Activated CD8-positive, alpha-beta memory T cell treated with anti-CD3 and anti-CD28 coated beads, Interleukin-2, amount 50 U/mL, for 1 hour (primary cell): ENCODE results near the gene ZNF584.

Experiments used
- DNase-seq: peaks from one replicate; pipeline ENCODE4 v3.0.0-alpha.2; 2020; ENCODE audit errors: extremely low read depth

ZNF584 gene

DNA sequence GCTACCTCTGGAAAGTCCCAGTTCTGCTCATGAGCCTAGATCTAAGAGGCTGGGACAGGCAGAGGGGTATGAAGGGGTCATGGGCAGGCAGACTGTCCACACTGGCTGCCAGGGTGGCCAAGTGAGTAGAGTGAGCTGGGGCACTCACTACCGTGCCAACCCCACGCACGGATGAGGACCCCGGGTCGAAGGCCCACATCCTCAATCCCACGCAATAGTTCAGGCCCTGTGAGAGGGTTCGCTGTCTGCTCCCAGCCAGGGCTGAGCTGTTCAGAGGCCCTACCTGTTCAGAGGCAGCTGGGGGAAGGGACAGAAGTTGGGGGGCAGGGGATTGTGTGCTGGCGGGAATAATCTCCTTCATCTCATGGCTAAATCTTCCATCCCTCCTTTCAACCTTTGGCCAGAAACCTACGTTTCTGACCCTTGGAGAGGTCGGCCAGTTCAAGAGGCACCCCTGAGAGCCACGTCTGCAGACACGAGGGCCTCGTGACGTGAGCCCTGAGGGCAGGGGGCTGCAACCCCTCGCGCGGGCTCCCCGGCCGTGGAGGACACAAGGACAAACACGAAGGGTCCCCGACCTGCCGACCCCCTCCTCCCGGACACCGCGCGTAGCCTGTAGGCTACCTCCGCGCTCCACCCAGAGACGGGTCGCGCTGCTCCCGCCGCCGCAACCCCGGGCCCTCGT lies 22.4 kb upstream of the ZNF584 start:
- no peak for DNase-seq

DNA sequence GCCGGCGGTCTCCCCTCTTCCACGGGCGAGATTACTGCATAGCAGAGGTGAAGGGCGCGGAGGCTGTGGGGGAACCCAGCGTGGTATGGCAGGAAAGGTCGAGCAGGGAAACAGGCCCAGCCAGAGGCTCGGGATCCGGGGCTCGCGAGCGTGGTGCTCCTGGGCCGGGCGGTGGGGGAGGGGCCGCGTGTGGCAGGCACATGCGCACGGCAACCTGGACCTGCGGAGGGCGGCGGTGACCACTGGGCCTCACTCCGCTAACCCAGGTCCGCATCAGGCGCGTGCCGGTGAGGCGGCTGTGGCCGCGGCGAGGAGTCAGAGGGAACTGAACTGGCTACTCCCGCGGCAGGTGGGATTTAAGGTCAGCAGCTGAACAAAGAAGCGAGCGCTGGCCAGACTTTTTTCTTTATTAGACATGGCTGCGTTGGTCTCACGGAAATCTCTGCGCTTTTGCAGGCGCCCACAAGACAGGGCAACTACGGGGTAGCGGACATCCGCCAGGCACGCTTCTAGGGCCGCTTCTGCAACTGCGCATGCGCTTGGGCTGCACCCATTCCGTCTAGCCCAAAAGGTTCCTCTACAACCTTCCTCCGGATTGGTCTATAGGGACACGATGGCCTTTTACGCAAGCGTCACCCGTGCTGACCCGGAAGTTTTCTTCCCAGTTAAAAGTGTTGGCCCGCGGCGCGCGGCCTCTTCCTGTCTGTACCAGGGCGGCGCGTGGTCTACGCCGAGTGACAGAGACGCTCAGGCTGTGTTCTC lies 21.7 kb upstream of the ZNF584 start, which contains the start of gene RPS5:
RPS5 (plus strand) TSS at position 694 of the 762 bp plus-strand sequence. CDS start 869 bp downstream, outside the sequence.
- peak; percentile 93 for DNase-seq

DNA sequence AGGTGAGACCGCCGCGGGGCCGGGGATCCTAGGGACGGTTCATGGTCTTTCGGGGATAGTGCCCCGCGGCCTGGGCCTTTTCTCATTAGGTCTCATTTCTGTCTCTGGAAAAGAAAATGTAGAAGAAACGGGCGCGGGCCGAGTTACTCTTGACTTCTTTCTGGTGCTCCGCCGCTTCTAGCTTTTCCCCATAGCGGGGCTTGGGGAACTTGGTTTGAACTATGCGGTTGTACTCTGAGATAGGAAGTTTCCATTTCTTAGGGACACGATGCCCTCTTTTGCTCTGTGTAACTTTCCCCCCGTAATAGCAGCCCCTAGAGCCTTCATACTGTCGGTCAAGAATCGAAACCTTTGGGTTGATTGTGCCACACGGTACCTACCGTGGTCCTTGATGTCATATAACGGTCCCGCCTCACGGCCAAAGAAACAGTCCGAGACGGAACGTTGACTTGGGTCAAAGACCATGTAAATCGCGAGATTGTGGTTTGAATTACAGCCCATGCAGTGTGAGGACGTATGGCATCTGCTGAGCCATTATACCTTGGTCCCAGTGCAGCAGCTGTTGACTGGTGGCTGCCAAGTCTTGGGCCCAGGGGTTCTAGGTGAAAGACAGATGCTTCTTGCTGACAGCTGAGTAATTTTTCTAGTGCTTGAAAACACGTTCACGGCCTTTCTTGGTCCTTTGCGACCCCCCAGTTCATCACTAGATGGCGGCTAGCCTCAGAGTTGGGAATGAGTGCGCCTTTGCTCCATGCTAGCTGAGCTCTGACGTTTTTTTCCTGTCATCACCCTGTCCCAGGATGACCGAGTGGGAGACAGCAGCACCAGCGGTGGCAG lies 20.9 kb upstream of the ZNF584 start:
- DNase-seq = no peak

DNA sequence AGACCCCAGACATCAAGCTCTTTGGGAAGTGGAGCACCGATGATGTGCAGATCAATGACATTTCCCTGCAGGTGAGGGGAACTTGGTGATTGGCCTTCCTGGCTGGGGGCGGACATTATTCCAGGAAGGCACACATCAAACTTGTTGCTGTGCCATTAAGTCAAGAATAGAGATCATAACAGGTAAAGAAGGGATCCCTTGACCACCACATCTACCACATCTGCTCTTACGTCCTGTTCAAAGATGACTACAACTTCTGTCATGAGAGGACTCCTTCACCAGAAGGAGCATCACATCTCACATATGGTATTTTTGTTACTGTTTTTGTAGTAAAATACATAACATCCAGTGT lies 20.3 kb upstream of the ZNF584 start:
- DNase-seq = no peak

DNA sequence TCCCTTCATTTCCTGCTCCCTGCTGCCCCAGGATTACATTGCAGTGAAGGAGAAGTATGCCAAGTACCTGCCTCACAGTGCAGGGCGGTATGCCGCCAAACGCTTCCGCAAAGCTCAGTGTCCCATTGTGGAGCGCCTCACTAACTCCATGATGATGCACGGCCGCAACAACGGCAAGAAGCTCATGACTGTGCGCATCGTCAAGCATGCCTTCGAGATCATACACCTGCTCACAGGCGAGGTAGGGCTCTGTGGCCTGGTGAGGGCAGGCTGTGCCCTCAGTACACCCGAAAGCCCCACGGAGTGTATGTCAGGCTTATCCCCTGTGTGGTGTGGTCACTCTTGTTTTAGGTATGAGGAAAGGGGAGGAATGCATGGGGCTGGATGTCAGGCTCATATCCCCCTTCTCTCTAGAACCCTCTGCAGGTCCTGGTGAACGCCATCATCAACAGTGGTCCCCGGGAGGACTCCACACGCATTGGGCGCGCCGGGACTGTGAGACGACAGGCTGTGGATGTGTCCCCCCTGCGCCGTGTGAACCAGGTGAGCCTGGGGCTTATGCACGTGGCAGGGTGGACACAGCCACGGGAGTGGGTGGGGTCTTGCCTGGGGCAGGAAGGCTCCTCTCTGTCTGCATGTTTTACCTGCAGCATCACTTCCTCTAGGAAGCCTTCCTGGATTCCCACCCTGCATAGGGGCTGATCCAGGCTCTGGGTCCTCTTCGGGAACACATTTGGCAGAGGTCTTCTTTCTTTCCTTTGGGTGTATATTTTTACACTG lies 15.3 kb upstream of the ZNF584 start:
- no peak for DNase-seq

DNA sequence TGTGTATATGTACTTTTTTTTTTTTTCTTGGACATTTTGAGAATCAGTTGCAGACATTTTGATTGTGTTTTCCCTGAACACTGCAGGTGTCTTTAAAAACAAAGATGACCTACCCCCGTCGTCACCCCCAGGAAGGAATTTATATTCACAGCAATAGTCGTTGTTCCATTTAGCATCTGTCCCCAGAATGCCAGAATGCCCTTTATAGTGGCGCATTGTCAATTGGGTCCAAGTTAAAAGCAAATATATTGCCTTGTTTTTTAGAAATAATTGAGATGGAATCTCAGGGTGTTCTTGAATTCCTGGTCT lies 14.8 kb upstream of the ZNF584 start:
- DNase-seq = no peak

DNA sequence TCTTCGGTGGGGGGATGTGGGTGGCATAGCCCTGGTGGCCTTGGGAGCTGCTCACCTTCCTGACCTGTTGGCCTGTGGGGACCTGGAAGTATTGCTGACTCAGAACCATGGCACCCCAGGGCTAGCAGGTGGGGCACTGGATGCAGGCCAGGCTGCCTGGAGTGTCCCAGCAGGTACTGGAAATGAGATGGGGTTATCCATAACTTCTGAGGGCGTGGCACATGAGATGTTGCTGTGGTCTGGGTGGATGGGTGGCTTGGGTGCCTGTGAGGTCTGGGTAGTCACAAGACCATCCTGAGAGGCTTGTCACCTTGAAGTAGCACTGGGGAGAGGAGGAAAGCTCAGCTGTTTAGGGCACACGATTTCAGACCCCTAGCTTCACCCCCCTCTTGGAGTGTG lies 13.6 kb upstream of the ZNF584 start:
- DNase-seq = no peak

DNA sequence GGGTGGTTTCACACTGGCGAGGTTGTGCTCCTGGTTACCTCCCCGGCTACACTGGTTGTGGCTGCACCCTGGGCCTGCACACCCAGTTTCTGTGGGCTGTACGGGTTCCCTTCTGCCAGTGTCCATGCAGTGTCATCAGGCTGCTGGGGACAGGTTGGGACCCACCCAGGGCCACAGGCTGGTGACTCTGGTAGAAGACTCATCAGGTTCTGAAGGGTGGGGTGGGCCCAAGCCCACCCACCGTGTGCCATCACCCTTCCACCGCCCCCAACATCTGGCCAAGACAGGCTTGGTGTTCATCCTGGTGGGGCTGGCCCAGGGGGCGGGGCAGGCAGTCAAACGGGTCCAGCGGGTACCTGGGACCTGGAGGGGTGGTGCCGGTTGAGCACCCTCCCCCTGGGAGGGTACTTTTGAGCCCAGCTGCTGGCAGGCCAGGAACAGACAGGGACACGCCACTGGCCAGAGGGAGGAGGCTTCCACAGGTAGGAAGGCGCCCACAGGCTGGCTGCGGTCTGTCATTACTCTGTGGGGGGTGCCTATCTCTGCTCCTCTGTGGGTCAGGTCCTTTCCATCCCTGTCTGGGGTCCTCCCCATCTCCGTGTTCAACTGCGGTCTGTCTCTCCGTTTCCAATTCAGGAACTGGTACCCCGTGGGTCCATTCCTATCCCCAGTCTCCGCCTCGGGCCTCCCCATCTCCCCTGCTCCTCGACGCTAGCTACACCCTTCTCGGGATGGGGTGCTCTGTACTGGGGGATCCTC lies 13.1 kb upstream of the ZNF584 start, which contains the start of gene RNF225:
RNF225 (plus strand) TSS at position 437 of the 759 bp plus-strand sequence. CDS start 434 bp downstream, outside the sequence.
- DNase-seq = no peak

DNA sequence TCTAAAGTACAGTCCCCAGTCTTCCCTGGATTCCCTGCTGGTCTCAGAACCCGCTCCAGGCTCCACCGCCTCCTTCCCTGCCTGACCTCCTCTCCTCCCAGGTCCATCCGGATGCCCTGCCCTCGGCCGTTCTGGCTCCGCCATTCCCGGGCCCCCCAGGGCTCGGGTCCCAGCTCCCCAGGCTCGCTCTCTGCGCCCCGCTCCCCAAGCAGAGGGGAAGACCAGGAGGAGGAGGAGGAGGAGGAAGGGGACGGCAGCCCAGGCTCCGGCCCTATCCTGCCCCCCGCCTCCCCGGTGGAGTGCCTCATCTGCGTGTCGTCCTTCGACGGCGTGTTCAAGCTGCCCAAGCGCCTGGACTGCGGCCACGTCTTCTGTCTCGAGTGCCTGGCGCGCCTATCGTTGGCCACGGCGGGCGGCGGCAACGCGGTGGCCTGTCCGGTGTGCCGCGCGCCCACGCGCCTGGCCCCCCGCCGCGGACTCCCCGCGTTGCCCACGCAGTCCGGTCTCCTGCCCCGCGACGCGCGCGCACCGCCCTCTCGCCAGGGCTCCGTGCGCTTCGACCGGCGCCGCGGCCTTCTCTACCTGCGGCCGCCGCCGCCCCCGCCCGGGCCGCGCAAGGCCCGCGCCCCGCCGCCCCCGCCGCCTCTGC lies 12.3 kb upstream of the ZNF584 start:
- no peak for DNase-seq

DNA sequence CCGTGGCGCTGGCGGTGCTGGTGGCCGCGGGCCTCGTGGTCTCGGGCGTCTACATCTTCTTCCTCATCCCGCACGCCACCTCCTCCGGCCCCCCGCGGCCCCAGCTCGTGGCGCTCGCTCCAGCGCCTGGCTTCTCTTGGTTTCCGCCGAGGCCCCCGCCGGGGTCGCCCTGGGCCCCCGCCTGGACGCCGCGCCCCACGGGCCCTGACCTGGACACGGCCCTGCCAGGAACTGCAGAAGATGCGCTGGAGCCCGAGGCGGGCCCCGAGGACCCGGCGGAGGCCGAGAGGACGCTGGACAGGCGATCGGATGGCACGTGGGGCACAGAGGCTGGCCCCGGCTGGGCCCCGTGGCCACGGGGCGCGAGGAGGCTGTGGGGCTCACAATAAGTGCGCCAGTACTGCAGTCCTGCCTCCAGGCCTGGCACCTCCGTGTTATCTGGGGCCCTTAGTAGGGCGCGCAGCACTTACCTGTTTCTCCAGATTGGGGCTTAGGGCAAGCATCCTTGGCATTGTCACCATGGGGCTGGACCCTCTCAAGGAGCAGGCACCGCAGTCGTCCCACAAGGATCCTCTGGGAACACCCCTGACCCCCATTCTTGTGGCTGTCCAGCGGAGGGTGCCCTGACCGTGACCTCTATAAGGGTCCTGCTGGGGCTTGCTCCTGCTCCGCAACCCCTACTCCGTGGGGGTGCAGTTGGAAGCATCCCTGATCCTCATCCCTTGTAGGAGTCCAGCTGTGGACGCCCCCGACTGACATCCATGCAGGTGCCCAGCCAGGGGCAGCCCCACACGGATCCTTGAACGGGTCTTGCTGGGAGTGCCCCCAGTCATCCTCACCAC lies 11.5 kb upstream of the ZNF584 start:
- DNase-seq = no peak

DNA sequence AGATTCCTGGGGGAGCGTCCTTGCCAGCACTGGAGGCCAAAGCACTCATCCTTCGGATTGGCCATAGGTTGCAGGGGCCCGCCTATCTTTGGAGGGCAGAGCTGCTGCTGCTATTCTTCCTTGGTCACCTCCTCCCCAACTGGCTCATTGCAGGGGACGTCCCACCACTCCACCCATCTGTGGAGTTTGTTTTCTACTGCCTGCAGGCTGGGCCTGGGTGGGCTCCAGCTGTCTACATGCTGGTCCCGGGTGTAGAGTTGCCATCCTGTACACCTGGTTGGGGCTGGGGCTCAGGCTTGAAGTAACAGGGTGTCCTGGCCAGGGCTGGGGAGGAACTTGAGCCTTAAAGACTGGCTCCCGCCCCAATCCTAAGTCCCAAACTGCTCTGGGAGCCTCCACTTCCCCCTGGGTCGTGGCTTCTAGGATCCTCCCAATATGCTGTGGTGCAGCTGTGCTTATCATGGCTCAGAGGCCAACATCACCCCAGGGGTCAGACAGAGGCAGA lies 10.9 kb upstream of the ZNF584 start:
- no peak for DNase-seq

DNA sequence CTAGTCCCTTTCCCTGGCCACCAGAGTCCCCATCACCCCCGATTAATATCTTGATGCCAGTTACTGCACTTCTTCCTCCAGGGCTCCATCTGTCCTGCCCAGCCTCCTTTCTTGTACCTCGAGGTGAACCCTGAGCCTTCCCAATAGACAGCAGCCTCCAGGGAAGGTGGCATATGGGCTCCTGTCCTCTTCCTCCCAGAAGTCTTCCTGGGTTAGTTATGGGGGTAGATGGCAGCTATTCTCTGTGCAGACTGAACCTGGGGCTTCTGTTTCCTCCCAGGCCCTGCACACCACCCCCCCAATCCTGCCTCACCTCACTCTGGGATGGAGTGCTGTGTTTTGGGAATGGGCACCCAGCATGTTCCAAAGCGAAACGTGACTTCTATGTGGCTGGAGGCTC lies 10.4 kb upstream of the ZNF584 start:
- DNase-seq = no peak

DNA sequence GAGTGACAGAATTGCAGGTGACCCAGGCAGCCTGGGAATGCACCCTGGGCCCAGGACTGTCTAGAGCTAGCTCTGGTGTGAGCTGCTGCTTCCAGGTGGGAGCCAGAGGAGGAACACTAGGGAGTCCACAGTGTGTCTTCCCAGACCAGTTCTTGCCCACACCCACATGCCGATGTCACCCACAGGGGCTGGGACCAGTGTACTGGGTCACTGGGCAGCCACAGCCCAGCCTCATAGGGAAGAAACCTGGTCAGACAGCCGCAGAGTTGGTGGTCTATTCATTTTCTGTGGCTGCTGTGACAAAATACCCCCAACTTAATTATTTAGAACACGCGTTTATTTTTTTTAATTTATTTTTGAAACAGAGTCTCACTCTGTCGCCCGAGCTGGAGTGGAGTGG lies 9.9 kb upstream of the ZNF584 start:
- no peak for DNase-seq

DNA sequence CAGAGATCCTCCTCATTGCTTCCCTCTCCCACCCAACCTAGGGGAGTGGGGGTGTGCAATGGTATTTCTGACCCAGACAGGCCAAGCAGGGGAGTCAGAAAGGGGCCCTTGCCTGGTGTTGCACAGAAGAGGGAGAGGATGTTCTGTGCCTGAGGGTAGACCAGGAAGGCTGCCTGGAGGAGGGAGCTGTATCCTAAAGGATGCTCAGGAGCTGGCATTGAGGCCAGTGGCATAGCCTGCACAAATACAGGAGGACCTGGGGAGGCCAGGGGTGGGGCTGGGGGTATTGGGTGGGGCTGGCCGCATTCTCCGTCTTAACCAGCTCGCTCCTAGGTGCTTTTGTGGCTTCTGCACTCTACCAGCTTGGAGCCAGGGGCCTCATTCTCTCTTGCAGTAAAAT lies 8.5 kb upstream of the ZNF584 start:
- DNase-seq = no peak

DNA sequence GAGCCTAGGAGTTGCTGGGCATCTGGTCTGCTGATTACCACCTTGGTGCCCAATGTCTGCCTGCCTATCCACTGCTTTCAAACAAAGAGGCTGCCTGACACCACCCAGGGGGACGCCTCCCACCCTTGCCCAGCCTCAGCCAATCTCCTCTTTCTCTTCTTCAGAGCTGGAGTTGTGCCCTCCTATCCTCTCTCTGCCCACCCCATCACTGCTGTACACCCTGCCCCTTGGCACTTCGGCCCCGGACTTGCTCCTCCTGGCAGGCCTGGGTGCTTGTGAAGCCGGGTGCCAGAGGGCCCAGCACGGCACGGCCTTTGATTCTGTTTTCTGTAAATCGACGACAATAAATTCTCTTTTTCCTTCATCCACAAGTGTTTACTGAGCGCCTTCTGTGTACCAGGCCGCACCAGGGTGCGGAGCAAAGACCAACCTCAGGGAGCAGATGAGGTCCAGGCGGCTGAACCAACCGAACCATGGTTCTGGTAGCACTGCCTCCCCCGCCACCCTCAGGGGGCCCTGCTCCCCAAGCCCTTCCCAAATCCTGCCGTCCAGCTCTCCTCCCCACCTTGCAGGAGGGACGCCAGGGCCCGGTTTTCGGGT lies 8.0 kb upstream of the ZNF584 start:
- DNase-seq = no peak

DNA sequence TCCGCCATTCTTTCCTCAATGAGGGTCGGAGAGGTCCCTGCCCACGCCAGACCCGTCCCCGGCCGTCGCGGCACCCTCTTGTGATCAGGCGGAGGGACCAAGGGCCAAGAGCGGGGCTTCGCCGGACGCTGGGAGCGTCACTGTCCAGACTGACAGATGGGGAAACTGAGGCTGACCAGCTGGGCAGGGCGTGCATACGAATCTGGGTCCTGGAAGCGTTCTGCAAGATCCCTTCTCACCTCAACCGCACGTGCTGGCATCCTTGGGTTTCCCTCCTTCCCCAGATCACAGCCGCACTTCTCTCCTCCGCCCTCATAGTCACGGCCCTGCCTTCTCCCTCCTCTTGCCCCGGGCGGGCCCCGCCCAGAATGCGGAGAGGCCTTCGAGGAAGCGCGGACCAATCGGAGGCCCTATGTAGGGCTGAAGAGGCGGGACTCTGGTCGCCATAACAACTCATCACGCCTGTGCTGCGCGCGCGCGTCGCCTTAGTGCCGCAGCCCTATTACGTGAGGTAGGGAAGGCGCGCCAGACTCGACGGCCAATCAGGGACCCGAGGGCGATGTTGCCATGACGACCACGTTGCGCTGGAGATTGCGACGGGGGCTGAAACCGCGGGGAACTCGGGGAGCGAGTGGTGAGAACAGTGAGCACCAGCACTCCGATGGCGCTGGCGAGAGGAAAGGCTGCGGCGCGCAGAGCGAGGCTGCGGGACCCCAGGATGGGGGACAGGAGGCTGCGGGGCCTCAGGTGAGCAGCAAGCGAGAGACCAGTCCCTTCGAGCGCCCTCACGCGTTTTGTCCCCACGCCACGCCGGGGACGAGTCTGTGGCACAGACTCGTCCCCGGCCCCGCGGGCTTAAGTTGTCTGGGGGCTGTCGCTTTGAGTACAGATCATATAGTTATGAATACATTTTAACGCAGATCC lies 7.3 kb upstream of the ZNF584 start:
- peak; percentile 99 for DNase-seq

DNA sequence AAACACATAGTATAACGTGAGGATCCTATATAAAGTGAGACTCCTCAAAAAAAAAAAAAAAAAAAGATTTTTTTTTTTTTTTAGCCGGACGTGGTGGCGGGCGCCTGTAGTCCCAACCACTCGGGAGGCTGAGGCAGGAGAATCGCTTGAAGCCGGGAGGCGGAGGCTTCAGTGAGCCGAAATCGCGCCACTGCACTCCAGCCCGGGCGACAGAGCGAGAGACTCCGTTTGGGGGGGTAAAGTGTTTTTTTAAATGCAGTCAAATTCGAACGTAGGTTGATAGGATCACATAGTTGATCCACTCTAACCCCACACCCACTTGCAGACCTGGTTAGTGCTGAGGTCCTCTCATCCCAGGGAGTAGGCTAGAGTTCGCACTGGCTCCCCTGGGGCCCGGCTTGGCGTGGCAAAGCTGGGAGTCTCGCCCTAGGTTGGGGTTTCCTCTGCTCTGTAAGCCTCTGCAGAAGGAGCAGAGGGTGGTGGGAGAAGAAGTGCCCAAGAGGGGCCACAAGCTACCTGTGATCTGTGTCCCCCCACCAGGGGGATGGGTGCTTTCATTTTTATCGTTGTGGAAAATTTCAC lies 6.5 kb upstream of the ZNF584 start:
- DNase-seq = no peak
